Umbilical cord (tissue), 2 donors: ENCODE measurements around the gene ADH1C. TPM values are rescaled to one million over a fixed set of nuclear protein-coding genes. Genes with fewer than 3 reads are reported as not detected.

ENCODE experiments used
- DNase-seq: peaks from one replicate; pipeline ENCODE4 v3.0.0-alpha.2; 2015; ENCODE audit warnings: low spot score
- total RNA-seq: library from RNA; depleted of rRNA; stranded (reverse); fragments of >200 nt; gene quantifications from one replicate; pipeline ENCODE4 v1.2.3, GENCODE V29; 2014; ENCODE audit warnings: low replicate concordance; ENCODE audit not compliant: insufficient read depth

The ADH1C gene
- total RNA-seq, 1 donor from 2014 or later, result 5.3 TPM

- no peak for DNase-seq
Observed at GRCh38 chr4:99305638-99306400, 46.7 kb downstream of the ADH1C start.

DNA sequence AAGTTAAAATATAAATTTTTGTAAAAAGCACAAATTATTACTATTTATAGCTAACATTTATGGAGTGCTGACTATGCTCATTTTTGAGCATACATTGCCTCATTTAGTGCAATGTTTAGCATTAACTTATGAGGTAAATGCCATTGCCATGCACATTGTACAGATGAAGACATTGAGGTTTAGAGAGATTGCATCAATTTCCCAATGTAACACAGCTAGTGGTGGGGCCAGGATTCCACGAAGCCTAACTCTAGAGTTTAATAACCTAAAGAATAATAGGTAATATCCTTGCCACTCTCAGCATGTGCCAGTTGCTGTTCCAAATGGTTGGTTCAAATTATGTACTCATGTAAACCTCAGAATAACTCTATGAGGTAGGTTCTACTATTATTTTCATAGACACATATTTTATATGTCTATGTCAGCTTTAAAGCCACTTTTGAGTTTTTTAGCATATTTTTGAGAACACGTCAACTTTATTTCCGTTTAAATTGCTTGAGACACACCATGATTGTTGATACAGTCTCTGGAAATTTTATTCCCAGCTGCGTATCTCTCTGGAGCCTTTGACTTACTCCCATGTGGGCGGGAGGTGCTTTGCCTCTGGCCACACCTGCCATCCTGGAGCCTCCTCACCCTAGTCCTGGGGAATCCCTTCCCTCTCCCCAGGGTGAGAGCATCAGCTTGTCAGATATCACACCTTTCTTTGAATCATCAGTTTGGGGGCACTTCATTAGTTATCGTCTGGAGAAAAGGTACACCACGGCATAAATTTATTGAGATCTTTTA, 51.0 kb downstream of the ADH1C start:
- no peak for DNase-seq

DNA sequence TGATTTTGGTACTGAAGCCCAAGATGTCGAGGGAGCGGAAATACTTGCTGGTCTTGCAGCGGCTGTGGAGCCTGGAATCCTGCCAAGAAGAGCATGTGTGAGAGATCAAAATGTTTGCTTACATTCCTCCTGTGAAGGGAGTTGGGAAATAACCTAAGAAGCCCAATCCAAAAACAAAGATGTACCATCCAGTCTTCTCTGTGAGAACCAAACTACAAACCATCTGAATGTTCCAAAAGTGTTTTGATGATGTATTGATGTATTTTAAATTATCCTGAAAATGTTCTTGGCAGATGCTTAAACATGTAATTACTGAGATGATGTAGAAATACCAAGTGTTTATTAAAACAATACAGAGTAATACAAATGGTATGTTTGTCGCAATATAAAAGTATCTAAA, 51.6 kb downstream of the ADH1C start:
- peak; percentile 80 for DNase-seq

GRCh38 chr4:99293357-99293756, 59.2 kb downstream of the ADH1C start:
- DNase-seq, result no peak

- no peak for DNase-seq
Observed at GRCh38 chr4:99290848-99291786, 61.4 kb downstream of the ADH1C start, which contains the start of gene ADH1A. Gene ADH1A (minus strand): TSS chr4:99290985. CDS start chr4:99290914, 71 bp downstream.

Other genes starting within 250 kb of the ADH1C start
- 9.4 TPM for gene ADH4, start 208.4 kb downstream of the ADH1C start, total RNA-seq
- gene ADH6, start 133.5 kb downstream of the ADH1C start, total RNA-seq, result 16.4 TPM
- 0.48 TPM for gene ADH1A, start 61.8 kb downstream of the ADH1C start, total RNA-seq
- 14.4 TPM for gene ADH1B, start 31.3 kb downstream of the ADH1C start, total RNA-seq
- 2.4 TPM for gene ADH7, start 82.6 kb upstream of the ADH1C start, total RNA-seq
- gene C4orf17, start 158.3 kb upstream of the ADH1C start, total RNA-seq, result 2.4 TPM
- 44.8 TPM for gene TRMT10A, start 211.3 kb upstream of the ADH1C start, total RNA-seq
- 5.1 TPM for gene MTTP, start 222.1 kb upstream of the ADH1C start, total RNA-seq